Stimulated activated CD8-positive, alpha-beta memory T cell treated with anti-CD3 and anti-CD28 coated beads, Interleukin-7, amount 100 ng/mL, for 24 hours (primary cell): ENCODE data around the gene CELA3A.
"Not testable (repeated sequence)": the region's sequence is repeated elsewhere in the genome, so short reads cannot be mapped to it uniquely, and the experiment has no call there.

Experiments used
- DNase-seq: peaks from one replicate; pipeline ENCODE4 v3.0.0-alpha.2; 2020; ENCODE audit warnings: low read depth

CELA3A gene

GRCh38 chr1:22001409-22001808, at the start of gene CELA3A:
Gene CELA3A, plus strand, starts transcription at chr1:22001657. Its CDS starts 18 bp downstream, at chr1:22001675.
- DNase-seq, result no peak

GRCh38 chr1:21952786-21953520, 48.5 kb upstream of the CELA3A start:
- no peak for DNase-seq

GRCh38 chr1:21955058-21955457, 46.4 kb upstream of the CELA3A start:
- no peak for DNase-seq

- no peak for DNase-seq
Measured at GRCh38 chr1:21955501-21956281, 45.8 kb upstream of the CELA3A start.

- DNase-seq, result no peak
Measured at GRCh38 chr1:21956720-21957552, 44.5 kb upstream of the CELA3A start.

- no peak for DNase-seq
Measured at GRCh38 chr1:21961337-21961736, 40.1 kb upstream of the CELA3A start.

- no peak for DNase-seq
Measured at GRCh38 chr1:21961799-21962198, 39.7 kb upstream of the CELA3A start.

- peak; percentile 75 for DNase-seq
Measured at GRCh38 chr1:21963477-21964217, 37.8 kb upstream of the CELA3A start.

- DNase-seq, result no peak
Measured at GRCh38 chr1:21966247-21967000, 35.0 kb upstream of the CELA3A start.

GRCh38 chr1:21967216-21967615, 34.2 kb upstream of the CELA3A start:
- DNase-seq, result not testable (repeated sequence)

GRCh38 chr1:21969066-21969465, 32.4 kb upstream of the CELA3A start:
- not testable (repeated sequence) for DNase-seq

- DNase-seq, result not testable (repeated sequence)
Measured at GRCh38 chr1:21970523-21970922, 30.9 kb upstream of the CELA3A start.

- DNase-seq, result not testable (repeated sequence)
Measured at GRCh38 chr1:21972973-21973441, 28.4 kb upstream of the CELA3A start.

GRCh38 chr1:21973948-21974347, 27.5 kb upstream of the CELA3A start:
- DNase-seq, result not testable (repeated sequence)

GRCh38 chr1:21974699-21975098, 26.8 kb upstream of the CELA3A start:
- not testable (repeated sequence) for DNase-seq

GRCh38 chr1:21975296-21975695, 26.2 kb upstream of the CELA3A start:
- DNase-seq, result not testable (repeated sequence)

GRCh38 chr1:21976703-21977239, 24.7 kb upstream of the CELA3A start, which contains the start of gene CELA3B:
Gene CELA3B, plus strand, starts transcription at chr1:21977022. Its CDS starts 18 bp downstream, at chr1:21977040.
- DNase-seq, result not testable (repeated sequence)

GRCh38 chr1:21978209-21978608, 23.2 kb upstream of the CELA3A start:
- DNase-seq, result not testable (repeated sequence)

GRCh38 chr1:21980515-21981220, 20.8 kb upstream of the CELA3A start:
- DNase-seq, result not testable (repeated sequence)

GRCh38 chr1:21981253-21981652, 20.2 kb upstream of the CELA3A start:
- not testable (repeated sequence) for DNase-seq
